ENCODE data around the gene BUD23.
"Not testable (repeated sequence)": the region's sequence is repeated elsewhere in the genome, so short reads cannot be mapped to it uniquely, and the experiment has no call there.

Gene BUD23

GRCh38 chr7:73705551-73705920 lies 22.1 kb downstream of the BUD23 start:
- DNase-seq (ENCODE audit: low read depth) = no peak
- TF ChIP-seq CTCF (IDR thresholded peaks at IDR 0.05; ENCODE audit: low read length, missing control alignments) = no peak
- no peak overlapping the region for H3K4me3 ChIP-seq (replicated peaks; ENCODE audit: low read depth, low read length)

GRCh38 chr7:73706126-73707044 lies 23.0 kb downstream of the BUD23 start:
- DNase-seq (ENCODE audit: low read depth) = no peak
- no peak for TF ChIP-seq CTCF (IDR thresholded peaks at IDR 0.05; ENCODE audit: low read length, missing control alignments)
- no peak overlapping the region for H3K4me3 ChIP-seq (replicated peaks; ENCODE audit: low read depth, low read length)

- TF ChIP-seq CTCF (IDR thresholded peaks at IDR 0.05; ENCODE audit: low read length, missing control alignments) = no peak
- DNase-seq (ENCODE audit: low read depth) = no peak
- H3K4me3 ChIP-seq (replicated peaks; ENCODE audit: low read depth, low read length) = no peak overlapping the region
Measured at GRCh38 chr7:73707045-73707631, 23.7 kb downstream of the BUD23 start.

- H3K4me3 ChIP-seq (replicated peaks; ENCODE audit: low read depth, low read length) = no peak overlapping the region
- no peak for TF ChIP-seq CTCF (IDR thresholded peaks at IDR 0.05; ENCODE audit: low read length, missing control alignments)
- no peak for DNase-seq (ENCODE audit: low read depth)
Measured at GRCh38 chr7:73708961-73709549, 25.7 kb downstream of the BUD23 start.

GRCh38 chr7:73712773-73713172 lies 29.4 kb downstream of the BUD23 start:
- TF ChIP-seq CTCF (IDR thresholded peaks at IDR 0.05; ENCODE audit: low read length, missing control alignments) = no peak
- no peak overlapping the region for H3K4me3 ChIP-seq (replicated peaks; ENCODE audit: low read depth, low read length)
- DNase-seq (ENCODE audit: low read depth) = no peak

GRCh38 chr7:73713319-73713718 lies 29.9 kb downstream of the BUD23 start:
- H3K4me3 ChIP-seq (replicated peaks; ENCODE audit: low read depth, low read length); DNase-seq (ENCODE audit: low read depth): not testable (repeated sequence)

- peak; percentile 92 for DNase-seq (ENCODE audit: low read depth)
- no peak for TF ChIP-seq CTCF (IDR thresholded peaks at IDR 0.05; ENCODE audit: low read length, missing control alignments)
Measured at GRCh38 chr7:73715648-73716317, 32.4 kb downstream of the BUD23 start.

More at GRCh38 chr7:73715648-73716317, 32.4 kb downstream of the BUD23 start:
- H3K4me3 ChIP-seq (replicated peaks; ENCODE audit: low read depth, low read length) = no peak overlapping the region

Measured in fibroblast of pulmonary artery (primary cell).